Neutrophil (primary cell): ENCODE measurements around the gene EPN2.

ENCODE experiments used
- H3K27ac ChIP-seq: fragments of 200-600 bp; sonication (generic); 2 replicates; pipeline ENCODE4 v1.5.1; 2016; ENCODE audit warnings: mild to moderate bottlenecking, moderate library complexity
- H3K27me3 ChIP-seq: fragments of 200-600 bp; sonication (generic); 2 replicates; pipeline ENCODE4 v1.6.0; 2016; ENCODE audit warnings: mild to moderate bottlenecking
- H3K36me3 ChIP-seq: fragments of 200-600 bp; sonication (generic); 2 replicates; pipeline ENCODE4 v1.5.1; 2017
- H3K4me1 ChIP-seq, 2 experiments: fragments of 200-600 bp in 1 of 2; sonication (generic) in 1 of 2; 1 replicate in 1 of 2; 2 replicates in 1 of 2; pipeline versions ENCODE4 v1.5.1 to v1.6.1; 2013 to 2016; ENCODE audit warnings: low read depth in 1 of 2, low read length in 1 of 2, mild to moderate bottlenecking in 1 of 2, moderate library complexity in 1 of 2; ENCODE audit not compliant: control insufficient read depth in 1 of 2, insufficient read depth in 1 of 2
- H3K4me3 ChIP-seq, 2 experiments: fragments of 200-600 bp in 1 of 2; sonication (generic) in 1 of 2; 1 replicate in 1 of 2; 2 replicates in 1 of 2; pipeline ENCODE4 v1.5.1; 2013 to 2016; ENCODE audit warnings: low read depth in 1 of 2, low read length in 1 of 2, mild to moderate bottlenecking in 1 of 2, moderate library complexity in 1 of 2
- H3K9me3 ChIP-seq: fragments of 200-600 bp; sonication (generic); 2 replicates; pipeline ENCODE4 v1.5.1; 2016
- TF ChIP-seq, protein P1 (sequence below): fragments of 200-600 bp; sonication (generic); IDR thresholded peaks from 2 replicates; pipeline ENCODE4 v1.5.1; 2016; ENCODE audit warnings: antibody characterized with exemption

Gene EPN2

DNA sequence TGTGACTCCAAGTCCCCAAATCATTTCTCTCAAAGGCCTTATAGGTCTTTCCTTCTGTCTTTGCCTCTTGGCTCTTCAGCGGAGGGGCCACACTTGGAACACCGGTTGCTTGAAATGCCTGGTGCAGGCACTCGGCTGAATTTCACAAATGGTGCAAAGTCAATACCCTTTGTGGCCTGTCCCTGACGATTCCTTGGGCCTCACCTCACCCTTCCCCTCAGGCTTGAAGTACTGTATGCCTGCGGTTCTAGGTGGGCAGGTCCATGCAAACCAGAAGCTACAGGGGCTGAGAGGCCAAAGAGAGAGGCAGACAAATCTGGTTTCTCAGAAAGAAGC is 129.4 kb downstream of the EPN2 start:
- H3K27me3 ChIP-seq = peaks cover 31% of the 10 kb centered on the region
- H3K36me3 ChIP-seq = no peaks in the 10 kb centered on the region
- no peaks in the 10 kb centered on the region for H3K9me3 ChIP-seq
- TF ChIP-seq, protein P1, sequence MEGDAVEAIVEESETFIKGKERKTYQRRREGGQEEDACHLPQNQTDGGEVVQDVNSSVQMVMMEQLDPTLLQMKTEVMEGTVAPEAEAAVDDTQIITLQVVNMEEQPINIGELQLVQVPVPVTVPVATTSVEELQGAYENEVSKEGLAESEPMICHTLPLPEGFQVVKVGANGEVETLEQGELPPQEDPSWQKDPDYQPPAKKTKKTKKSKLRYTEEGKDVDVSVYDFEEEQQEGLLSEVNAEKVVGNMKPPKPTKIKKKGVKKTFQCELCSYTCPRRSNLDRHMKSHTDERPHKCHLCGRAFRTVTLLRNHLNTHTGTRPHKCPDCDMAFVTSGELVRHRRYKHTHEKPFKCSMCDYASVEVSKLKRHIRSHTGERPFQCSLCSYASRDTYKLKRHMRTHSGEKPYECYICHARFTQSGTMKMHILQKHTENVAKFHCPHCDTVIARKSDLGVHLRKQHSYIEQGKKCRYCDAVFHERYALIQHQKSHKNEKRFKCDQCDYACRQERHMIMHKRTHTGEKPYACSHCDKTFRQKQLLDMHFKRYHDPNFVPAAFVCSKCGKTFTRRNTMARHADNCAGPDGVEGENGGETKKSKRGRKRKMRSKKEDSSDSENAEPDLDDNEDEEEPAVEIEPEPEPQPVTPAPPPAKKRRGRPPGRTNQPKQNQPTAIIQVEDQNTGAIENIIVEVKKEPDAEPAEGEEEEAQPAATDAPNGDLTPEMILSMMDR = no peak
- no peak overlapping the region for H3K4me3 ChIP-seq
- peaks cover 14 to 26% of the 10 kb centered on the region in 2 experiments for H3K4me1 ChIP-seq
- no peak overlapping the region for H3K27ac ChIP-seq

DNA sequence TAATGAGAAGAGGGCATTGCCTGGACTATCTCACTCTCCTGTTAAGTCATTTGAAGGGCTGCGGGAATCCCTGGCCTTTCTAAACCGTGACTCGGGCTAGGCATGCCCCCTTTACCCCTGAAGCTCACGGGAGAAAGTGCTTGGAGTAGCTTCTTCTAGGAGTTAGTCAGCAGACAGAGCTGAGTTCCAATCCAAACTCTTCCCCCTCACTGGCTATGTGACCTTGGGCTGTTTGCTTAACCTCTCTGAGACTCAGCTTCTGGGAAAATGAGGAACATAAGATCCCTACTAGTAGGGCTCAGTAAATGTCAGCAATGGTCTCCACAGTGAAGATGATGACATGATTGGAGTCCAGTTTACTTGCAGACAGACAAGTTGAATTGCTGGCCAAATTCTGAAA is 131.1 kb downstream of the EPN2 start:
- TF ChIP-seq, protein P1 = no peak
- Histone ChIP-seq H3K4me1 (peaks cover 7 to 11% of the 10 kb centered on the region in 2 experiments), H3K36me3 (no peaks in the 10 kb centered on the region), H3K27ac (no peak overlapping the region), H3K4me3 (no peak overlapping the region), H3K9me3 (no peaks in the 10 kb centered on the region), H3K27me3 (peaks cover 30% of the 10 kb centered on the region)

DNA sequence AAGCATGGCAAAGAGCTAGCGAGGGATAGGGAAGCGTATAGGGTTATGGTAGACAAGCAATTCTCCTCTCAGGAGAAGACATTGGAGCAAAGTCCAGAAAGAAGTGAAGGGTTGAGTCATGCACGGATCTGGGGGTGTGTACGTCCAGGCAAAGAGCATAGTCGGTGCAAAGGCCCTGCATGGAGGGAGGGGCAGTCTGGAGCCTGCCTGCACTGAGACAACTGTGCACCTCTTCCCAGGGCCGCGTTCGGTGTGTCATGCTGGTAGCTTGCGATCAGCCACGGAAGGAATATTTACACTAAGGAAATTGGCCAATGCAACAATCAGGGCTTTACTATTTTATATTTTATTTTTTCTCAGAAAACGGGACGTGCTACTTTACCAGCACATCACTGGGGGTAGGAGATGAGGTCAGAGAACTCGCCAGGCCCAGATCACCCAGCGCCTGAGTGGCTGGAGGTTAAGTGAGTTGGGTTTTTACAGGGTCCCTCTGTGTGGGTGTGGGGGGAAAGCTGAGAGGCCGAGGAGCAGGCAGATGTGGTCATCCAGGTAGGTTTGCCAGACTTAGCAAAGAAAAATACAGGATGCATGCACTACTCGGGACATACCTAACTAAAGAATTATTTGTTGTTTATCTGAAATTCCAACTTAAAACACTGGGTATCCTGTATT is 132.1 kb downstream of the EPN2 start:
- Histone ChIP-seq H3K4me1 (peaks cover 7 to 11% of the 10 kb centered on the region in 2 experiments), H3K4me3 (no peak overlapping the region), H3K27me3 (peaks cover 22% of the 10 kb centered on the region), H3K36me3 (no peaks in the 10 kb centered on the region), H3K9me3 (no peaks in the 10 kb centered on the region), H3K27ac (no peak overlapping the region)
- TF ChIP-seq, protein P1 = no peak

DNA sequence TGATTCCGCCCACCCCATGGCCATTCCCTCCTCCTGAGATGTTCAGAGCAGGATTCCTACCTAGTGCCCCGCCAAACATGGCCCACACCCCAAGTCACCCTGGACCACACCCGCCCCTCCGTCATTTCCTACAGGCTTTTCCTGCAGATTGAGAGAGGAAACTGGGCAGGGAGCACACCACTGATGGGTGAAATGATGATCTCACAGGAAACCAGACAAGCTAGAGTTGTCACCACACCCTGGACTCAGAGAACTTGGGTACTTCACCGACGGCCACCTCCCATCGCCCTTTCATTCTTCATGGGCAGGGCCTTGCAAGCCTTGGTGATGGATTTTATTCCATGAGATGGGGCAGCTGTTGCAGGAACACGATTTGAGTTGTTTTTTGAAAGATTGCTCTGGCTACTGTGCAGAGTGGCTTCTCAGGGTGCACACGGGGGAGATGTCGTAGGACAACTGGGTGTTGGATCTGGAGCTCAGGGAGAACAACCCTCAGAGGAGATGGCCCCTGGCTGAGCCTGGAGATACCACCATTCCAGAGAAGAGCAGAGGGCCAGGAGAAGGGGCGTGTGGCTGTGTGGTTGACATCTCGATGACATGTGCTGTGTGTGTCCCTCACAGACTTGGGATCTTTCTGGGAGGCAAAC is 132.8 kb downstream of the EPN2 start:
- TF ChIP-seq, protein P1 = no peak
- H3K27ac ChIP-seq = no peak overlapping the region

DNA sequence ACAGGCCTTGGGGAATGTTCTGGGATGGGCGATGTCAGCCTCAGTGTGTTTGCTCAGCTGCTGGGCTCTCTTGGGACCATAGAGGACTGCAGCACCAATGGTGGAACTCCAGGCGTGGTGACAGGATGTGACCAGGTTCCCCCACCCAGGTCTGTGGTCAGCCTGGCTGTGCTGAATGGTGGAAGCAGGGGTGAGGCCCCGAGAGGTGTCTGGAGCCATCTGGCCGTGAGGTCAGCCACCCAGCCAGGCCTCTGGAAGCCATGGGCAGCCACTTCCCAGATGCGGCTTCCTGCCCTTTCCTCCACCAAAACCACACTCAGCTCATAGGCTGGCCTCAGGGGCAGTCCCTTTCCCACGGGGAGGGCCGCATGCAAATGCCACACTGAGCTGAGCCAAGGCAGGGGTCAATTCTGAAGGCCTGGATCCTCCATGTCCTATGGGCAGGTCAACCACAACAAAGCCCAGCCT is 133.4 kb downstream of the EPN2 start:
- peaks cover 22% of the 10 kb centered on the region for H3K27me3 ChIP-seq
- no peak overlapping the region for H3K4me3 ChIP-seq
- peaks cover 7 to 11% of the 10 kb centered on the region in 2 experiments for H3K4me1 ChIP-seq
- TF ChIP-seq, protein P1 = no peak
- H3K9me3 ChIP-seq = no peaks in the 10 kb centered on the region
- H3K27ac ChIP-seq = no peak overlapping the region
- no peaks in the 10 kb centered on the region for H3K36me3 ChIP-seq

More for the DNA sequence above, 132.8 kb downstream of the EPN2 start:
- Histone ChIP-seq H3K27me3 (peaks cover 22% of the 10 kb centered on the region), H3K36me3 (no peaks in the 10 kb centered on the region), H3K4me3 (no peak overlapping the region), H3K4me1 (peaks cover 7 to 11% of the 10 kb centered on the region in 2 experiments), H3K9me3 (no peaks in the 10 kb centered on the region)
